ENCODE data around the gene DERL2.

DNA sequence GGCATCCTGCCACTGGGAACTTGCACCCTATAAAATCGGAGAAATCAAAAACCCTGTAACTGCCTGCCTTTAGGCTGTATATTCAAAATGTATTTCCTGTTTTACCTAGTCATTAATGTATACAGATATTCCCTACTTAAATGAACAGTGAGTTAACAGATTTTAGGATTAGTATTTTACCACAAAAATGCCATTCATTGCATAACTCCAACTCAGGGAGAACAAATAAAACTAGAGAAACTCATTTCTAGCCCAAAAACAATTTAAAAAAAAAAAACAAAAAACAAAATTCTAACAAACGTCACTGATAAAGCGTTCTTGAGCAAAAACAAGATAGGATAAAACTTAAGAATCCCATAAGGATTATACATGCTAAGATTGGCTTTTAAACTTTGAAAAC is 13.5 kb downstream of the DERL2 start:
- TF ChIP-seq, protein P1, sequence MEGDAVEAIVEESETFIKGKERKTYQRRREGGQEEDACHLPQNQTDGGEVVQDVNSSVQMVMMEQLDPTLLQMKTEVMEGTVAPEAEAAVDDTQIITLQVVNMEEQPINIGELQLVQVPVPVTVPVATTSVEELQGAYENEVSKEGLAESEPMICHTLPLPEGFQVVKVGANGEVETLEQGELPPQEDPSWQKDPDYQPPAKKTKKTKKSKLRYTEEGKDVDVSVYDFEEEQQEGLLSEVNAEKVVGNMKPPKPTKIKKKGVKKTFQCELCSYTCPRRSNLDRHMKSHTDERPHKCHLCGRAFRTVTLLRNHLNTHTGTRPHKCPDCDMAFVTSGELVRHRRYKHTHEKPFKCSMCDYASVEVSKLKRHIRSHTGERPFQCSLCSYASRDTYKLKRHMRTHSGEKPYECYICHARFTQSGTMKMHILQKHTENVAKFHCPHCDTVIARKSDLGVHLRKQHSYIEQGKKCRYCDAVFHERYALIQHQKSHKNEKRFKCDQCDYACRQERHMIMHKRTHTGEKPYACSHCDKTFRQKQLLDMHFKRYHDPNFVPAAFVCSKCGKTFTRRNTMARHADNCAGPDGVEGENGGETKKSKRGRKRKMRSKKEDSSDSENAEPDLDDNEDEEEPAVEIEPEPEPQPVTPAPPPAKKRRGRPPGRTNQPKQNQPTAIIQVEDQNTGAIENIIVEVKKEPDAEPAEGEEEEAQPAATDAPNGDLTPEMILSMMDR (conservative IDR thresholded peaks at IDR 0.05; ENCODE audit: low read depth, low read length) = no peak
- TF ChIP-seq POLR2A (IDR thresholded peaks at IDR 0.05; ENCODE audit: low read depth, low read length) = no peak
- TF ChIP-seq RAD21 (IDR thresholded peaks at IDR 0.05; ENCODE audit: low read length) = no peak
- no peak for TF ChIP-seq BHLHE40 (IDR thresholded peaks at IDR 0.05; ENCODE audit: low read depth, low read length)

Data from IMR-90 (cell line).